Neural crest cell (in vitro differentiated cells): ENCODE results near the gene EME1. TPM values are rescaled to one million over a fixed set of nuclear protein-coding genes. Genes with fewer than 3 reads are reported as not detected.

Source experiments
- DNase-seq: peaks from one replicate; pipeline ENCODE4 v3.0.0; 2021; ENCODE audit warnings: low read depth, mixed read lengths, low spot score
- H3K27ac Mint-ChIP-seq: one replicate; pipeline ENCODE4 v1.8.0; 2021; ENCODE audit warnings: mild to moderate bottlenecking, mixed read lengths; ENCODE audit not compliant: unreplicated experiment
- H3K27me3 Mint-ChIP-seq: 2 replicates; pipeline ENCODE4 v1.8.0; 2021; ENCODE audit warnings: low read depth, mild to moderate bottlenecking, mixed read lengths
- H3K36me3 Mint-ChIP-seq: 2 replicates; pipeline ENCODE4 v1.8.0; 2021; ENCODE audit warnings: low read depth, mild to moderate bottlenecking, mixed read lengths
- H3K4me1 Mint-ChIP-seq: 2 replicates; pipeline ENCODE4 v1.8.0; 2021; ENCODE audit warnings: mixed read lengths
- H3K4me3 Mint-ChIP-seq: one replicate; pipeline ENCODE4 v1.8.0; 2021; ENCODE audit warnings: mild to moderate bottlenecking, mixed read lengths
- H3K9me3 Mint-ChIP-seq: 2 replicates; pipeline ENCODE4 v1.8.0; 2021; ENCODE audit warnings: mixed read lengths
- total RNA-seq: library from RNA; stranded (reverse); gene quantifications from 2 replicates; pipeline ENCODE4 v1.2.1, GENCODE V29; 2021
- TF ChIP-seq, protein P1 (sequence below): fragments of 200-600 bp; sonication (generic); conservative IDR thresholded peaks from 2 replicates; pipeline ENCODE4 v1.5.0; 2021; ENCODE audit warnings: antibody characterized with exemption, mild to moderate bottlenecking

EME1 gene
- total RNA-seq, 1 donor from 2014 or later: 31.4 TPM

DNA sequence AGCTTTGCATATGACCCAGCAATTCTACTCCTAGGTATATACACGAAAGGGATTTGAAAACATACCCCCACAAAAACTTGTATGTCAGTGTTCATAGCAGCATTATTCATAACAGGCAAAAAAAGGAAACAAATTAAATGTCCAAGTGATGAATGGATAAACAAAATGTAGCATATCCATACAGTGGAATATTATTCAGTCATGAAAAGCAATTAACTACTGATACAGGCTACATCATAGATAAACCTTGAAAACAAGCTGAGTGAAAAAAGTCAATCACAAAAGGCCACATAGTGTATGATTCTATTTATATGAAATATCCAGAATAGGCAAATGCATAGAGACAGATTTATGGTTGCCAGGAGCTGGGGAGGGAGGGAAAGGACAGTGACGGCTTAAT is 676 bp downstream of the EME1 start:
- Mint-ChIP-seq H3K36me3 (peaks cover 10% of the 10 kb centered on the region), H3K9me3 (no peaks in the 10 kb centered on the region), H3K27ac (no peak overlapping the region), H3K4me1 (peaks cover 27% of the 10 kb centered on the region), H3K4me3 (peak overlapping the region; percentile 98), H3K27me3 (no peaks in the 10 kb centered on the region)
- DNase-seq: no peak
- TF ChIP-seq, protein P1, sequence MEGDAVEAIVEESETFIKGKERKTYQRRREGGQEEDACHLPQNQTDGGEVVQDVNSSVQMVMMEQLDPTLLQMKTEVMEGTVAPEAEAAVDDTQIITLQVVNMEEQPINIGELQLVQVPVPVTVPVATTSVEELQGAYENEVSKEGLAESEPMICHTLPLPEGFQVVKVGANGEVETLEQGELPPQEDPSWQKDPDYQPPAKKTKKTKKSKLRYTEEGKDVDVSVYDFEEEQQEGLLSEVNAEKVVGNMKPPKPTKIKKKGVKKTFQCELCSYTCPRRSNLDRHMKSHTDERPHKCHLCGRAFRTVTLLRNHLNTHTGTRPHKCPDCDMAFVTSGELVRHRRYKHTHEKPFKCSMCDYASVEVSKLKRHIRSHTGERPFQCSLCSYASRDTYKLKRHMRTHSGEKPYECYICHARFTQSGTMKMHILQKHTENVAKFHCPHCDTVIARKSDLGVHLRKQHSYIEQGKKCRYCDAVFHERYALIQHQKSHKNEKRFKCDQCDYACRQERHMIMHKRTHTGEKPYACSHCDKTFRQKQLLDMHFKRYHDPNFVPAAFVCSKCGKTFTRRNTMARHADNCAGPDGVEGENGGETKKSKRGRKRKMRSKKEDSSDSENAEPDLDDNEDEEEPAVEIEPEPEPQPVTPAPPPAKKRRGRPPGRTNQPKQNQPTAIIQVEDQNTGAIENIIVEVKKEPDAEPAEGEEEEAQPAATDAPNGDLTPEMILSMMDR: no peak

DNA sequence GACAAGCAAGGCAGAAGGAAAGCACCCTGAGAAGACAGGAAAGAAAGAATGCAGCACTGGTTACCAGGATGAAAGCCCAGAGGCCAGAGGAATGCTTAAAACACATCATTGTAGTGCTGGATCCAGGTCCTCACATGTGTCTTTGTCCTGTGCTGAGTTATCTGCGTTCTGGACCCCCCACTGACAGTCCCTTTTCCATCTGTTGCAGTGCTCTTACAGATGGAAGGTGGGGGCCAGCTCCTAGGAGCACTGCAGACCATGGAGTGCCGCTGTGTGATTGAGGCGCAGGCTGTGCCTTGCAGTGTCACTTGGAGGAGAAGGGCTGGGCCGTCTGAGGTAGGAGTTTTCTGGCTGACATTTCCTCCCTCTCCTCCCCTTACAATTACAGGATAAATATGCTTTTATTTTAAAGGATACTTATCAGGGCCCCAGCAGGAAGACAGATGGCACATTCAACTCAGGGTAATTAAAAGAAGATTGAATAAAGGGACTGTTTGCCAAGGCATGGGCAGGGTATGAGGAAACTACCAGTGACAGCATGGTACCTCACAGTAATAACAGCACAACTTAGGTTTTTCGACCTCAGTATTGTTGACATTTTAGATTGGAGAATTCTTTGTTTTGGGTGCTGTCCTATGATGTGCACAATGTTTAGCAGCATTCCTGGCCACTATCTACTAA is 3.0 kb downstream of the EME1 start:
- DNase-seq: no peak
- Mint-ChIP-seq H3K4me1 (peaks cover 27% of the 10 kb centered on the region), H3K9me3 (no peaks in the 10 kb centered on the region), H3K27me3 (no peaks in the 10 kb centered on the region), H3K36me3 (peaks cover 13% of the 10 kb centered on the region), H3K4me3 (peak overlapping the region; percentile 69), H3K27ac (no peak overlapping the region)
- TF ChIP-seq, protein P1: no peak

DNA sequence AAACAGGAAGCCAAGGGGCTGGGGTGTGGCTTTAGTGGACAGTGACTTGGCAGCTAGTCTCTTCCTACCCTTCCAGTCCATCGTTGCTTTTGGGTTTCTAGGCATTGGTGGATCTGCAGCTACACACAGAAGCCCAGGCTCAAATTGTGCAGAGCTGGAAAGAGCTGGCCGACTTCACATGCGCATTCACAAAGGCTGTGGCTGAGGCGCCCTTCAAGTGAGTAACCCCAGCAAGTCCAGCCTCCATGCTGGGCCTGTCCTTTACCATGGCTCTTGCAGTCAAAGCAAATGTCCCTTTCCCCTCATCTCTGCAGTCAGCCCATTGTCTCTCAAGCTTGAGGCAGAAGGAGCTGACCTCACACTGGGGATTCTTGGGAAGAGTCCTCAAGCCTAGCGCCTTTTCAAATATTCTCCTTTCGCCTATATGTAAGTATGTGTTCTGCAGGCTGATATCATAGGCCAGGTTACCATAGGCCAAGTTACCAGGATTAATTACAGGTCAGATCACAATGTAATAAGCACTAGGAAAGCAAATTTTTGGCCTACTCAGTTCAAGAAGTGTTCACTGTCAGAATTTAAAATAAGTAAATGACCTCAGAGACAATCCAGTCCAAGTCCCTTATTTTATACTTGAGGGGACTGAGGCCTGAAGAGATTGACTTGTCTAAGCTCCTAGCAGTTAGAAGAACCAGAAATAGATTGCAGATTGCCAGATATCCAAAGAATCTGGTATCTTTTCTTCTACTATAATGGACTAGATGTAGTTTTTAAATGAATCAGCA is 6.5 kb downstream of the EME1 start:
- peaks cover 15% of the 10 kb centered on the region for H3K36me3 Mint-ChIP-seq
- no peaks in the 10 kb centered on the region for H3K9me3 Mint-ChIP-seq
- H3K27ac Mint-ChIP-seq: no peak overlapping the region
- TF ChIP-seq, protein P1: no peak
- no peaks in the 10 kb centered on the region for H3K27me3 Mint-ChIP-seq
- DNase-seq: no peak
- H3K4me3 Mint-ChIP-seq: no peak overlapping the region
- no peaks in the 10 kb centered on the region for H3K4me1 Mint-ChIP-seq

DNA sequence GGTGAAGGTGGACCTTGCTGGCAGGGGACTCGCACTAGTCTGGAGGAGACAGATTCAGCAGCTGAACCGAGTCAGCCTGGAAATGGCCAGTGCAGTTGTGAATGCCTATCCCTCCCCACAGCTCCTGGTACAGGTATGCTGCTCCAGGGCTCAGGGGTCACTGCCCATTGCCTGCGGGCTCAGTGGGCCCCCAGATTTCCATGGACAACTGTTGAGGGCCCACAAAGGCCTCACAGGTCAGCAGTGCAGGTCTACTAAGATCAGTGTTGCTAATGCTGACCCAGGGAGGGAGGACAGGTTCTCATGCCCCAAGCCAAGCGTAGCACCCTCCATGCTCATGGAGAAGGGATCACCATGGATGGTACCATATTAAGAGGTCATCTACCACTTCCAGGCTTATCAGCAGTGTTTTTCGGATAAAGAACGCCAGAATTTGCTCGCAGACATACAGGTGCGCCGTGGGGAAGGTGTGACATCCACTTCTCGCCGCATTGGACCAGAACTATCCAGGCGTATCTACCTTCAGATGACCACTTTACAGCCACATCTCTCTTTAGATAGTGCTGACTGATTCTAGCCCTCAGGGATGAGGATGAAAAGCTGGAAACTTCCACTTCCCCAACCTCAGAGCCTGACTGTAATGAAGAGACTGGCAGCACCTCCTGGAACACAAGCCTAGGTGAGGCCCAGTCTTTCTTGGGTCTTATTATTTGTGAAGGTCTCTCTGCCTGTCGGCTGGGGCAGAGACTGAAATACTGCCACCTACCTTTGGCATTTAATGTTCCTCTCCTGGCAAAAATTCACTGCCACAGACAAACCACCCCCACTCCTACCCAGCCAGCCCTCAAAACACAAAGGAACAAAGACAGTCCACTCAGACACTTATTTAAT is 7.6 kb downstream of the EME1 start:
- no peak for DNase-seq
- Mint-ChIP-seq H3K27ac (no peak overlapping the region), H3K4me3 (no peak overlapping the region), H3K27me3 (no peaks in the 10 kb centered on the region), H3K4me1 (no peaks in the 10 kb centered on the region), H3K9me3 (no peaks in the 10 kb centered on the region), H3K36me3 (peaks cover 17% of the 10 kb centered on the region)
- TF ChIP-seq, protein P1: no peak

DNA sequence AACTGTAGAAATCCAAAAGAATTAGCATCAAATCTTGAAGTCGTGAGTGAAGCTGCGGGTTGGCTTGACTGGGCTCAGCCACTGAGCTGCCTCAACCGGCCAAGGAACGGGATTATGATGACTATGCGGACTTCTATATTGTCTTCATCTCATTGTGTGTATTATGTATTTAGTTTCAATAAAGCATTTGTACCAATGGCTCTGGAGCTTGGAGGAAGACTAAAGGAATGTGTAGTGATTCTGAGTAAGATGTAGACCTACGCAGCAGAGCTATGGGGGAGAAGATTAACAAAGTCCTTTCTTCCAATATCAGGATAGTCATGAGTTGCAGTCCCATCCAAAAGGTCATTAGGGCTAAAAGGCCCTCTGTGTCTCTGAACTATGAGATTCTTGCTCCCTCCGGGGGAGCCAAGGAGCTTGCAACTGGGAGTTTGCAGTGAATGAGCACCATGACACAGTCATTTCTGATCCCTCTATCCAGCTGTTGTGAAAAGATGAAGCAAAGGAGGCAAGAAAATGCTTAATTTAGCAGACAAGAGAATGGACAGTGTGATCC is 8.3 kb downstream of the EME1 start:
- H3K4me1 Mint-ChIP-seq: no peaks in the 10 kb centered on the region
- H3K27me3 Mint-ChIP-seq: no peaks in the 10 kb centered on the region
- peaks cover 18% of the 10 kb centered on the region for H3K36me3 Mint-ChIP-seq
- no peak overlapping the region for H3K27ac Mint-ChIP-seq
- TF ChIP-seq, protein P1: no peak
- H3K4me3 Mint-ChIP-seq: no peak overlapping the region
- no peak for DNase-seq
- no peaks in the 10 kb centered on the region for H3K9me3 Mint-ChIP-seq
